Limb (tissue), 2 donors: ENCODE results near the gene ACHE.

Experiments
- DNase-seq, 2 donors: peaks; one replicate each; pipeline ENCODE4 v3.0.0-alpha.2; 2016; ENCODE audit errors: extremely low spot score in 2 of 2

Gene ACHE

DNA sequence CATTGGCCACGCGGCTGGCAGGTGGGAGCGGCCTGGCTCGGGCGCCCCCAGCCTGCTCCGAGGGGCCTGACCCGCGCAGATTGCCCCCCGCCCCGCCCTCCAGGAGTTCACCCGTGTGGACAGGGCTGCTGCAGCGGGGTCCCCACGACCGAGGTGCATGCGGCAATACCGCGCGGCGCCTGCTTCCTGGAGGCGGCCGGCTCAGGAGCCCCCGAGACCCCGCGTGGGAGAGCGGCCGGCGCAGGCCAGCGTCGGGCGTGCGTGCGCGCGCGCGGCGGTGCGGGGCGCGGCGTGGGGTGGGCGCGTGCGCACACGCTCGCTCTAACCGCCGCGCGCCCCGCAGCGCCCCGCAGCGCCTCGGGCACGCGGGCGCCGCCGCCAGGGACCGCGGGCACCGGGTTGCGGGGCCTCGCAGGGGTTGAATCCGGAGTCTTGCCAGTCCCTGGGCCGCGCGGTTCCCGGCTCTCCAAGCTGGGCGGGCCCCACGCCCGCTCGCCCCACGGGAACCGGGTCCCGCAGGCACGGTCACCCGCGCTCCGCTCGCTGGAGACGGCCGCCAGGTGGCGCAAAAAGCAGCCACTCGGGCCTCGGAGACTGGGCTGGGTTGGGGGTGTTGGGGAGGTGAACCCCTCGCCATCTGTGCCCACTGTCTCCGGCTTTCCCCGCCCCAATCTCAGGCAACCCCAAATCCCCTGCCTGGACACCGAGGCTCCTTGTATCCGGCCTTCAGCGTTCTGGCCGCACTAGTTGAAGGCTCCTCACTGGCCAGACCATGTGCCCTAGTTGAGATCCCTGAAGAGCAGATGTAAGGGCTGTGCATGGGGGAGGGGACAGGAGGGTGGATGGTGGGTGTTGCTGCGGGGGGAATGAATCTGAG is 1.3 kb upstream of the ACHE start:
- DNase-seq = peak in 1 of 2 donors; percentile 80

GRCh38 chr7:100895956-100896731 is 456 bp upstream of the ACHE start:
- DNase-seq = peak in 1 of 2 donors; percentile 81

GRCh38 chr7:100894860-100895700 is 608 bp downstream of the ACHE start:
- DNase-seq = peak in 1 of 2 donors; percentile 92

GRCh38 chr7:100893910-100894721 is 1.6 kb downstream of the ACHE start:
- DNase-seq = peak in 1 of 2 donors; percentile 46

- no peak for DNase-seq
Observed at GRCh38 chr7:100893318-100893895, 2.3 kb downstream of the ACHE start.

- DNase-seq = no peak
Observed at GRCh38 chr7:100892364-100893317, 3.0 kb downstream of the ACHE start.

DNA sequence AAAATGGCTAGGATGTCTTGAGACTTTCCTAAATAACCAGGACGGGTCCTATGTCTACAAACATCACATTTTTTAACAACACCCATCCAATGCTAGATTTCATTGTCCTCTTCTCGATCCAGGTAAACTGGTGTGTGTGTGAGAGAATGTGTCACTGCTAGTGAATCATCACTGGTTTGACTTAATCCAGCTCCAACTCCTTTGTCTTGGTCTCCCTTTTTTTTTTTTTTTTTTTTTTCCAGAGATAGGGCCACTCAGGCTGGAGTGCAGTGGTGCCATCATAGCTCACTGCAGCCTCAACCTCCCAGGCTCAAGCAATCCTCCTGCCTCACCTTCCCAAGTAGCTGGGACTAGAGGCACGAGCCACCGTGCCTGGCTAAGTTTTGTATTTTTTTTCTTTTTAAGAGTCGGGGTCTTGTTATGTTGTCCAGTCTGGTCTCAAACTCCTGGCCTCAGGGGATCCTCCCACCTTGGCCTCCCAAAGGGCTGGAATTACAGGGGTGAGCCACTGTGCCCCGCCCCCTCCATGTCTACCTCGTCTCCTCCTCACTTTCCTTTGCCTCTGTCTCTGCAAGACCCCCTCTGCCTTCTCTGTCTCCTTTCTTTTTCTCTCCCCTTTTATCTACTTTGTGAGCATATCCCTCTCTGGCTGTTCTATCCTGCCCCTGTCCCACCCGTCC is 4.0 kb downstream of the ACHE start:
- no peak for DNase-seq

DNA sequence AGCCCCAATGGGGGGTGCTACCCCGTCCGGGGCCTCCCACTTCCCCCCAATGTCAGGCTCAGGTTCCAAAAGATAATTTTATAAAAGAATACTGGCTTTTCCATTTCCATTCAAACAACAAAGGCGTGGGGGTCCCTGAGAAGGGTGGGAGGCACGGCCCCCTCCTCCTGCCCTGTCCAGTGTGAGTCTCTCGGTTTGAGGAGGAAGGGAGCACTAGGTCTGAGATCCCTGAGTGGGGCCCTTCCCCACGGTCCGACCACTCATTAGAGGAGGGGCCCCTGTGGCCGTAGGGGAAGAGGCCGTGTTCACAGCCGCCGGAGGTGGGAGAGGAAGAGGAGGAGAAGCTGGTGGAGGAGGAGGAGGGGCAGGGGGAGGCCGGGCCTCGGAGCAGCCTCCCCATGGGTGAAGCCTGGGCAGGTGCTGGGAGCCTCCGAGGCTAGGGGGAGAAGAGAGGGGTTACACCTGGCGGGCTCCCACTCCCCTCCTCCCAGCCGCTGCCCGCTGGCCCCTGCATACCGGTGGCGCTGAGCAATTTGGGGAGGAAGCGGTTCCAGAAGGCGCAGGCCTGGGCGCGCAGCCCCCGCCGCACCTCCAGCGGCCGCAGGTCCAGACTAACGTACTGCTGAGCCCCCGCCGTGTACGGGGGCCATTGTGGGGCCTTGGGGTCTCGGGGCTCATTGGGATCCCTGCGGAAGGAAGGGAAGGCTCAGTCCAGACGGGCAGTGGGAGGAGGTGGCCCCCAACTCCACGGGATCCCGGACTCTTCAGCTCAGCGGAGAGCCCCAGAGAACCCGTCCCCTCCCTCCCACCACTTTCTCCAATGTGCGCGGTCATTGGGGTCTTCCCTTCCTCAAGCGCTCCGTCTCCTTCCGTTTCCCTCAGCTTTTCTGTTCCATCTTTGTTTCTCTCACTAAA is 4.8 kb downstream of the ACHE start:
- peak in 1 of 2 donors; percentile 64 for DNase-seq

DNA sequence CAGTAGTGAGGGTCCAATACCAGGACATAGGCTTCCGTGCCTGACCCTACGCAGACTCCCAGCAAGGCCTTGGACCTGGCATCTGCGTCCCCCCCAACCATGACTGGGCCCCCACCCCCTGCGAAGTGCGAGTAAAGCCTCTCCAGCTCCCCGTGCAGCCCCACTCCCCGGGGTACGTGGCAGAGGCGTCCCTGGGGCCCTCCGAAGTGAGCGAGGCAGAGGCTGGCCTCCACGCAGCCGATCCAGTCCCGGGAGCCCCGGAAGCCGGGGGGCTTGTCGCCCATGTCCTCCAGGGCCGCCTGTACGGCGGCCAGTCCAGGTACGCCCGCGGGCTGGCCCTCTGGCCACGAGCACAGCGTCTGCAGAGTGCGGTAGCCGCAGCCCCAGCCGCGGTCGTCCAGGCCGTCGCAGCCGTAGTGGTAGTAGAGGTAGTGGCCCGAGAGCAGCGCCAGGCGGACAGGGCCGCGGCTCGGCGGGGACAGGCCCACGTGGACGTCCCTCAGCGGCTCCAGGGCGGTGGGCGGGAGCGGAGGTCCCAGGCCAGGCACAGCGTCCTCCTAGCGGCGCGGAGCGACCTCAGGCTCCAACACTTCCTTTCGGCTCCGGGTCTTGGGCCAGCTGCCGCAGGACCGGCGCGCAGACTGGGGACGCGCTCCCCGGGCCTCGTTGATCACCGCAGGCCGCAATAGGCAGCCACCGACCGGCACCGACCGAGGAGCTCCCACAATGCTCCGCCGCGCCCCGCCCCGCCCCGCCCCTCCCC is 6.5 kb downstream of the ACHE start, which contains the start of gene UFSP1:
UFSP1 (minus strand) TSS at position 728 of the 763 bp plus-strand sequence; CDS start at position 284, 444 bp downstream.
- DNase-seq = no peak

- DNase-seq = no peak
Observed at GRCh38 chr7:100888291-100888987, 7.2 kb downstream of the ACHE start.

GRCh38 chr7:100887516-100888290 is 8.0 kb downstream of the ACHE start:
- no peak for DNase-seq

GRCh38 chr7:100886936-100887515 is 8.7 kb downstream of the ACHE start:
- no peak for DNase-seq

DNA sequence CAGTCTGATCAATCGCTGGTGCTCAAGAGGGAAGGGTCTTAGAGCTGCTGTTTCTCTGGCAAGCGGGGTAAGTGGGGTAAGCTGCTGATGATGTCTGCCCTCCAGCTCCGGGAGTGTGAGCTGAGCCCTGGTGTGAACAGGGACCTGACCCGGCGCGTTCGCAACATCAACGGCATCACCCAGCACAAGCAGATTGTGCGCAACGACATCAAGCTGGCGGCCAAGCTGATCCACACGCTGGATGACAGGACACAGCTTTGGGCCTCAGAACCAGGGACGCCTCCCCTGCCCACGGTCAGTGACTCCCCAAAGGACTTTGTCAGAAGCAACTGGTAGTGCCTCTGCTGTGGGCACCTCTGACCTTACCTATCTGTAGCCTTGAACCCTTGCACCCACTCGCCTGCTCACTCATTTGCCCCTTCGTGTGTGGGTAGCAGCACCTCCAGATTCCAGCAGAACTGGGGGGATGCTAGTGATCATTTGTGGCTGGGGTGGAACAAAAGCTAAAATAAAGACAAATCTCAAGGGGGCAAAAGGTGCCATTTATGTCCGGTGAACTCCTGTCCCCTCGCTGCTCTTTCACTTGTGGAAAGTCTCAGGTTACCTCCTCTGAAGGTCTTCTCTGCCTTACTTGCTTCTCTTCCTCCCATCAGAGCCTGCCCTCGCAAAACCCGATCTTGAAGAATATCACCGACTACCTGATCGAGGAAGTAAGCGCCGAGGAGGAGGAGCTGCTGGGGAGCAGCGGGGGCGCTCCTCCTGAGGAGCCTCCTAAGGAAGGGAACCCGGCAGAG is 9.3 kb downstream of the ACHE start:
- DNase-seq = no peak
